RWPE2 (cell line): ENCODE measurements around the gene U2AF1.
"Not testable (repeated sequence)": the region's sequence is repeated elsewhere in the genome, so short reads cannot be mapped to it uniquely, and the experiment has no call there.

Source experiments
- ATAC-seq: fragments of 200-7000 bp; cut with Tn5 transposase; 3 replicates; pipeline ENCODE4 v1.9.1; 2021; ENCODE audit warnings: low read depth
- DNase-seq: peaks from one replicate; pipeline ENCODE4 v3.0.0-alpha.2; 2020; ENCODE audit warnings: low spot score
- H3K27ac ChIP-seq: fragments of 450-650 bp; 2 replicates; pipeline ENCODE4 v1.5.1; 2017; ENCODE audit warnings: mild to moderate bottlenecking; ENCODE audit not compliant: poor library complexity, severe bottlenecking
- H3K27me3 ChIP-seq: fragments of 250-450 bp; sonication (Bioruptor Pico); 2 replicates; pipeline ENCODE4 v1.5.1; 2021; ENCODE audit warnings: mild to moderate bottlenecking, moderate library complexity; ENCODE audit not compliant: insufficient read depth, poor library complexity, severe bottlenecking
- H3K36me3 ChIP-seq: fragments of 250-450 bp; sonication (Bioruptor Pico); 2 replicates; pipeline ENCODE4 v1.5.1; 2020; ENCODE audit warnings: low read depth, mild to moderate bottlenecking, moderate library complexity
- H3K4me1 ChIP-seq: fragments of 250-450 bp; sonication (Bioruptor Pico); 2 replicates; pipeline ENCODE4 v1.5.1; 2021; ENCODE audit warnings: mild to moderate bottlenecking, moderate library complexity; ENCODE audit not compliant: insufficient read depth, poor library complexity, severe bottlenecking
- H3K4me3 ChIP-seq: fragments of 250-450 bp; sonication (Bioruptor Pico); 2 replicates; pipeline ENCODE4 v1.5.1; 2021; ENCODE audit warnings: mild to moderate bottlenecking, moderate library complexity; ENCODE audit not compliant: severe bottlenecking
- H3K9me3 ChIP-seq: fragments of 250-450 bp; sonication (Bioruptor Pico); 2 replicates; pipeline ENCODE4 v1.5.1; 2021; ENCODE audit warnings: mild to moderate bottlenecking, moderate library complexity; ENCODE audit not compliant: severe bottlenecking

The U2AF1 gene

GRCh38 chr21:43109006-43109405 is 1.6 kb upstream of the U2AF1 start:
- not testable (repeated sequence) for H3K27ac ChIP-seq, DNase-seq, H3K4me1 ChIP-seq, ATAC-seq, H3K4me3 ChIP-seq, H3K36me3 ChIP-seq, H3K27me3 ChIP-seq, H3K9me3 ChIP-seq

DNA sequence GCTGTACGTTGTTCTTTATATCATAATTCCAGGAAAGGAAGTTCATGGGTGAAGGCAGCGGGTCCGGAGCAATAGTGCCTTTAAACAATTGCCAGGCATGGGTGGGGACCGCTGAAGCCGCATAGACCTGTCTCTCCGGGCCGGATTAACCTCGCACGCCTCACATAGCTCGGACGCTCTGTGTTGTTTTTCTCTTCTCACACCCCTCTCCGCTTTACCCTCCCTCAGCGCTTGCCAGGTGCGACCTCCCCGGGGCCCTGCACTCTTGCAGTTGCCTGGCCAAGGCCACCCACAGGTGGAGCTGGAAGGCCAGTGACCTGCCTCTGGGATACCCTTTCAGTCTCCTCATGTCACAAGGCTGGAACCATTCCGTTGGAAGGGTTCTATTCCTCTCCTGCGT is 807 bp upstream of the U2AF1 start:
- ATAC-seq = peak; percentile 17; the same call in 1 of the 3 replicates

DNA sequence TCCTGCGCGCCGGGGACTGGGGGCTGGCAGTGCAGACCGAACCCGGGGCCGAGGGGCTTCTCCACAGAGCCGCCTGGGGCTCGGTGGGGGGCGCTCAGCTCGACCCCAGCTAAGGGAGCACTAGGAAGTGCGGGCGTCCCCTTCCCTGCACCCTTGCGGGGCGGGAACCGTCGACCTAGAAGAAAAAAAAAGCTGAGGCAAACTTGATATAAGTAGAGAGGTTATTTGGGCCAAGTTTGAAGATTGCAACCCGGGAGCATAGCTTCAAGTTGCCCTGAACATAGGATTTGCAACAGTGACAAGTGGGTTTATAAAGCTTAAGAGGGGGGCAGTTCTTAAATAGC is 396 bp upstream of the U2AF1 start:
- peak; percentile 23; the same call in 1 of the 3 replicates for ATAC-seq
- not testable (repeated sequence) for DNase-seq, H3K36me3 ChIP-seq, H3K27ac ChIP-seq, H3K4me3 ChIP-seq, H3K9me3 ChIP-seq, H3K4me1 ChIP-seq, H3K27me3 ChIP-seq

More for the DNA sequence above, 807 bp upstream of the U2AF1 start:
- H3K27ac ChIP-seq, DNase-seq, H3K4me1 ChIP-seq, H3K4me3 ChIP-seq, H3K9me3 ChIP-seq, H3K27me3 ChIP-seq, H3K36me3 ChIP-seq: not testable (repeated sequence)

DNA sequence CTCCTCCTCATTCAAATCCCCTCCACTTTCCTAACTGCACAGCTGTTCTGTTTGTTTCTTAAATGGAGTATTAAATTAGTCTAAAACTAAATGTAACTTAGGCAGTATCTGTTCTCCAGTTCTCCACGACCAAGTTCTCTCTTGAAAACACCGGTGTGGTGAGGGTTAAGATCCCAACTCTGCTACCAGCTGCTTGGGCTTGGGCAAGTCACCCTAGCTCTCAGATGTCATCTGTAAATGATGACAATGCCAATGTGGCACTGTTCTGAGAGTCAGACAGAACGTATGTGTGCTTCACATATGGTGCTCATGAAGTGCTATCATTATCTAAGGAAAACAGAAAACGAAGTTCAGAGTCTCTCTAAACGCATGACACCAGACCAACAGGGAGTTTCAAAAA is 2.7 kb downstream of the U2AF1 start:
- not testable (repeated sequence) for H3K9me3 ChIP-seq, H3K27ac ChIP-seq, DNase-seq, H3K4me3 ChIP-seq, H3K4me1 ChIP-seq, H3K27me3 ChIP-seq, H3K36me3 ChIP-seq, ATAC-seq

DNA sequence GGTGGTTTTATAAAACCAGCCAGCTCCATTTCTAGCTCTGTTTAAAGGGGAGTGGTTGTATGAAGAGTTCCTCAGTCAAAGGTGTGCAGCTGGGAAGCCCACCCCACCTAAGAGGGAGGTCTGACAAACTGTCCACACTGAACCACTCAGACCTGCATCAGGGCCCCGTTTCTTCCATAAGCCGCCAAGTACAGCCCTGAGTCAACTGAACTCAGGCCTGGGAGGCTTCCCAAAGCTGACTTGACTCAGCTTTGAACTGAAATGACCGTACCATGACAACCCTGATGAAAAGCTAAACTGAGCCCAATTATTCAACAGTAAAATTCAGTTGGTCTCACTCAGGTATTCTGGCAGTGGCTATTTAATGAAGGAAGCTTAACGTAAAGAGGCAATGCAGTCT is 5.1 kb downstream of the U2AF1 start:
- H3K4me3 ChIP-seq, ATAC-seq, H3K27me3 ChIP-seq, DNase-seq, H3K36me3 ChIP-seq, H3K27ac ChIP-seq, H3K4me1 ChIP-seq, H3K9me3 ChIP-seq: not testable (repeated sequence)

- not testable (repeated sequence) for ATAC-seq, H3K36me3 ChIP-seq, H3K27ac ChIP-seq, H3K4me1 ChIP-seq, H3K27me3 ChIP-seq, H3K9me3 ChIP-seq, H3K4me3 ChIP-seq, DNase-seq
Observed at GRCh38 chr21:43101676-43102075, 5.7 kb downstream of the U2AF1 start.

- not testable (repeated sequence) for H3K27ac ChIP-seq, H3K36me3 ChIP-seq, H3K9me3 ChIP-seq, H3K4me1 ChIP-seq, H3K27me3 ChIP-seq, H3K4me3 ChIP-seq, ATAC-seq, DNase-seq
Observed at GRCh38 chr21:43101000-43101399, 6.4 kb downstream of the U2AF1 start.

- H3K27me3 ChIP-seq, DNase-seq, H3K9me3 ChIP-seq, H3K27ac ChIP-seq, H3K4me1 ChIP-seq, H3K36me3 ChIP-seq, H3K4me3 ChIP-seq: not testable (repeated sequence)
- peak; percentile 45 for ATAC-seq
Observed at GRCh38 chr21:43091979-43092614, 15.3 kb downstream of the U2AF1 start.

DNA sequence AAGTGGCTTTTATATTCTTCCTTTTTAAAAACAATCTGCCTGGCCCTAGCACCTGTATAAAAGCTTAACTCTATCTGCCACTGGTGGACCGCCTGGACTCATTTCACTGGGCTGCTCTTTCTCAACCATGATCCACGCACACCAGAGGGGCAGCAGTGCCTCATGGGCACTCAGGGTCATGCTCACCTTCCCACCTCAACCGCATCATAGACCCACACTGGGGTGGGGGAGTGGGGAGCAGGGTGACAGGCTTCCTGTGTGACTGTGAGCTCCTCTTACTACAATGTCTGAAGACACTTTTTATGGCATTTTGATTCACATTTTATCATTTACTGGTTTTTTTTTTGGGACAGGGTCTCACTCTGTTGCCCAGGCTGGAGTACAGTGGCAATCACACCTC is 16.4 kb downstream of the U2AF1 start:
- not testable (repeated sequence) for DNase-seq, H3K36me3 ChIP-seq, H3K9me3 ChIP-seq, H3K27me3 ChIP-seq, H3K4me3 ChIP-seq, H3K4me1 ChIP-seq, ATAC-seq, H3K27ac ChIP-seq

DNA sequence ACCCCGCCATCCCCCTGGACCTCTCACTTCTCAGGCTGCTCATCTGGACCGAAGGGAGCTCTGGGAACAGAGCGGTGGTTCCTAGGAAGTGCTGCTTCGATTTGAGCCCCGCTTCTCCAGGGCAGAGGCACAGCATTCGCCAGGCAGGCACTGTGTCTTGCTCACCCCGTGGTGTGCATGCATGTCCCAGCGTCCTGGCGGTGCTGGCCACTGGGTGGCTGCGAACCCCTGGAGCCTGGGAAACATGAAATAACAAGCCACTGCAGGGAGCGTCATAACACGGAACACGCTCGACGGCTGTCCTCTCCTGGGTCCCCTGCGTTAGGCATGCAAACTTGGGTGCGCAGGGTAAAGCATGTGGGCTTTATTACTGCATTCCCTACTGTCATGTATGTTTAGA is 17.9 kb downstream of the U2AF1 start:
- H3K4me1 ChIP-seq, DNase-seq, ATAC-seq, H3K36me3 ChIP-seq, H3K9me3 ChIP-seq, H3K27ac ChIP-seq, H3K4me3 ChIP-seq, H3K27me3 ChIP-seq: not testable (repeated sequence)

DNA sequence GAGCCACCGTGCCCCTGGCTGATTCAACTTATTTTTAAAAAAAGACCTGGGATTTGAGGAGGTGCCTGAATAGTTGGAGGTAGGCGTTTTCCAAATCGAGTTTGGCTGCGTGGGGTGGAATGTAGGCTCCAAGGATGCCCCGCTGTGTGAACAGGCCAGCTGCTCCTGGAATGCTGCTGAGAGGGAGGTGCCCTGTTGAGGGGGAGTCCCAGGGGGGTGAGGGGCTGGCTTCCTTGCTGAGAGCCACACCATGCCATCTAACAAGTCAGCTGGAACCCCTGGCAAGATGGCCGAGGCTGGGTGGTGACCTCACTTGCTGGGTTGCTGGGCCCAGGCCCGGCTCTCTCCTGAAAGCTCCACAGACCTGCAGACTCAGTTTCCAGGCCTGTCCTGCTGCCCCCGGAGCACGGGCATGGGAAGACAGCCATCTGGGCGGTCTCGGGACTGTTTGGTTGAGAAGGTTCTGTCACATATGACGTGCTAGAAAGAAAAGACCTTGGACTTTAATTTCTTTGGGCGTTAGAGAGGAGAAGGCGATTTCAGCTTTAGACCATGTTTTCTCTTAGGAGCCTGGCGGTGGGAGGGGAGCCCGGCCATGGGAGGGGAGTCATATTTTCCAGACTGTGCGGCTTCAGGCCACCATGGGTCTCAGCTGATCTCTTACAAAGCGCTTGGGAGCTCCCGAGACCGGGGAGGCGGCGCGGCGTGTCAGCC is 24.6 kb downstream of the U2AF1 start:
- not testable (repeated sequence) for H3K4me1 ChIP-seq, H3K9me3 ChIP-seq, H3K4me3 ChIP-seq, ATAC-seq, DNase-seq, H3K36me3 ChIP-seq, H3K27me3 ChIP-seq, H3K27ac ChIP-seq

DNA sequence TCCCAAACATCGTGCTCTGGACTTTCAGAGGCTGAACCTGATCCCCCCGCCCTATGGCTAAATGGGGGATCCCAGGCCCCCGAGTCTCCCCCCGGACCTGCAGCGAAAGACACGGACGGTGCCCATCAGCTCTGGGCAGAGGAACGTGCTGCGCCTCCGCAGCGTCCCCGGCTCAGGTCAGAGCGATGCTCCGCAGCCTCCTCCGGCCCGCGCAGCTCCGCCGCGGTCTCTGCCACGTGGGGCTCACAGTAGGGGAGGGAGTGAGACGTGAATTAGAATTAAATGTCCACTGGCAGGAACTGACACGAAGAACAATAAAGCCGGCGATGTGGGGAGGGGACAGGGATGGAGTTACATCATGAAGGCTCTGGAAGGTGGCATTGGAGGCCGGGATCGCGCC is 30.7 kb downstream of the U2AF1 start:
- not testable (repeated sequence) for H3K4me3 ChIP-seq

More for the DNA sequence above, 30.7 kb downstream of the U2AF1 start:
- H3K9me3 ChIP-seq, H3K27ac ChIP-seq, ATAC-seq, H3K36me3 ChIP-seq, H3K4me1 ChIP-seq, H3K27me3 ChIP-seq: not testable (repeated sequence)
- peak; percentile 2 for DNase-seq
